ENCODE results near the gene REXO1.

REXO1 gene

DNA sequence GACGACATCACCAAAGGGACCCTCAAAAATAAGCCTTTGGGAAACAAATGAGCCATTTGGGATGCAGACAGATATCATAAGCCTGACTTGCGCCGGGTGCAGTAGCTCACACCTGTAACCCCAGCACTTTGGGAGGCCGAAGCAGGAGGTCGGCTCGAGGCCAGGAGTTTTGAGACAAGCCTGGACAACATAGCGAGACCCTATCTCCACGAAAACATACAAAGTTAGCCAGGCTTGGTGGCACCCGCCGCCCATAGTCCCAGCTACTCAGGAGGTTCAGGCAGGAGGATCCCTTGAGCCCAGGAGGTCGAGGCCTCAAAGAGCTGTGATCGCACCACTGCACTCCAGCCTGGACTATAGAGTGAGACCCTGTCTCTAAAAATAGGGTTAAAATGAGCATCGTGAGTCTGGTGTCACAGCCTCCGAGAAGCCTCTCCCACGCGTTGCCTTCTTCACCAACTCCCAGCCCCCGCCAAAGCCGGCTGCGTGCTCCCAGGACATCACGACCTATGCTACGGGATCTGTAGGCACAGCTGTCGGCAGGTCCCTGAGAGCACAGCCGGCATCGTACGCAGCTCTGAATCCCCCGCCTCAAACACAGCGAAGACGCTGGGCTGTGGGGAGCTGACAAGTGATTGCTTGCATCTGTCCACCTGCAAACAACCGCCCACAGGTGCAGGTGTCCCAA lies 1.6 kb downstream of the REXO1 start:
- no peak for DNase-seq

DNA sequence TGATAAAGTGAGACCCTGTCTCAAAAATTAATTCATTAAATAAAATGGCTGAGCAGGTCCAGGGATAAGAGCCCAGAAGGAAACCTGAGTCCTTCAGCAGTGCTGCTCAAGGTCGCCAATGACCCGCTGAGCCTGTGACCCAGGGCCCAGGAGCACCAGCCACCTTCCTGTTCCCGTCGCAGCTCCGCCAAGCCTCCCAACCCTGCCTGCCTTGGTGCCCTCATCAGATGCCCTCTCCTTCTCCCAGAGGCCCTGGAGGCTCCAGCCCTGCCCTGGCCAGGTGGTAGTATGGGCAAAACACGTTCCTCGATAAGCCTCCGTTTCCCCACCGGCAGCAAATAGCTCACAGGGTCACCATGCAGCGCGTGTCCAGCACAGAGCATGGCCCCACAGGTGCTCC lies 2.6 kb downstream of the REXO1 start:
- DNase-seq = no peak

DNA sequence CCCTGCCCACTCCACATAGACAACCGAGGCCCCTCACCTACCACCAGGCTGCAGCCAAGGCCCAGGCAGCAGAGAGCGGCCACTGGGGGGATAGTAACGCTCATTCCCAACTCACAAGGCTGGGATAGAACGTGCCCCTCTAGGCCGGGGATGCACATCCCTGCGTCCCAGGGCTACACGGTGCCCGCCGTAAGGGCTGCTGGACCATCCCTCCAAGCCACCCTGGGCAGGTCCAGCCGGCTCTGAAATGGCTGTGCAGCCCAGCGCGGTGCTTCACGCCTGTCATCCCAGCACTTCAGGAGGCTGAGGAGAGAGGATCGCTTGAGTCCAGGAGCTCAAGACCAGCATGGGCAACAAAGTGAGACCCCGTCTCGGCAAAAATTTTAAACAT lies 3.2 kb downstream of the REXO1 start:
- DNase-seq = no peak

GRCh38 chr19:1844513-1845124 lies 3.7 kb downstream of the REXO1 start:
- DNase-seq = no peak

- no peak for DNase-seq
These were observed 4.5 kb downstream of the REXO1 start for GRCh38 chr19:1843646-1844394.

- no peak for DNase-seq
These were observed 5.2 kb downstream of the REXO1 start for GRCh38 chr19:1843116-1843515.

DNA sequence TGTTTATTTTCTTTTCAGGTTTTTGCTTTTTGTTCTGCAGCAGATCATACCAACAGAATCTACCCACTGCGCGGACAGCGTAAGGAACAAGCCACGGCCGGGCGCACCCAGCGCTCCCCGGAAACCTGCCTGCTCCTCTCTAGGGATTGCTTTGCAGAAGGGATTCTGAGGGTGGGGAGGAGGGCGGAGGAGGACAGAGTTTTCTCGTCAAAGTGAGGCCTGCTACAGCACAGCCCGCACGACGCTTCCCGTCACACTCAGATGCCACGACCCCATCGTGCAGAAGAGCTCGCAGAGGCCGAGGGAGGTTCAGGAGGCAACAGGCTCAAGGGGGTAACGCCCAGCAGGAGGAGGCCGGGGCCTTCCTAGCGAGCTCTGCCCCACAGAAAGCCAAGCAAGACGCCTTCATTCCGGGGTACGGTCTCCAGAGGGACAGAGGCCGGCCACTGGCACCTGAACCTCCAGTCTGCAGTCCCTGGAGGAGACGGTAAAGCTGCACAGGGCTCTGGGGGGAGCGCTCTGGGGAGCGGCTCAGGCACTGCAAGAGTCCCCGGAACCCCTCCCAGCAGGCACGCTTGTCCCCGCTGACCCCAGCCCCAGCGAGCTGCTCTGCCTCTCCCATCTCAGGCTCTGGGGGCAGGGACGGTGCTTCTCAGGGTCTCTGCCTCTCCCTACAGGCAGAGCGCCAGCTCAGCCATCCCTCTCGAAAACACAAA lies 6.9 kb downstream of the REXO1 start:
- DNase-seq = no peak

GRCh38 chr19:1840541-1841115 lies 7.7 kb downstream of the REXO1 start:
- DNase-seq = no peak

DNA sequence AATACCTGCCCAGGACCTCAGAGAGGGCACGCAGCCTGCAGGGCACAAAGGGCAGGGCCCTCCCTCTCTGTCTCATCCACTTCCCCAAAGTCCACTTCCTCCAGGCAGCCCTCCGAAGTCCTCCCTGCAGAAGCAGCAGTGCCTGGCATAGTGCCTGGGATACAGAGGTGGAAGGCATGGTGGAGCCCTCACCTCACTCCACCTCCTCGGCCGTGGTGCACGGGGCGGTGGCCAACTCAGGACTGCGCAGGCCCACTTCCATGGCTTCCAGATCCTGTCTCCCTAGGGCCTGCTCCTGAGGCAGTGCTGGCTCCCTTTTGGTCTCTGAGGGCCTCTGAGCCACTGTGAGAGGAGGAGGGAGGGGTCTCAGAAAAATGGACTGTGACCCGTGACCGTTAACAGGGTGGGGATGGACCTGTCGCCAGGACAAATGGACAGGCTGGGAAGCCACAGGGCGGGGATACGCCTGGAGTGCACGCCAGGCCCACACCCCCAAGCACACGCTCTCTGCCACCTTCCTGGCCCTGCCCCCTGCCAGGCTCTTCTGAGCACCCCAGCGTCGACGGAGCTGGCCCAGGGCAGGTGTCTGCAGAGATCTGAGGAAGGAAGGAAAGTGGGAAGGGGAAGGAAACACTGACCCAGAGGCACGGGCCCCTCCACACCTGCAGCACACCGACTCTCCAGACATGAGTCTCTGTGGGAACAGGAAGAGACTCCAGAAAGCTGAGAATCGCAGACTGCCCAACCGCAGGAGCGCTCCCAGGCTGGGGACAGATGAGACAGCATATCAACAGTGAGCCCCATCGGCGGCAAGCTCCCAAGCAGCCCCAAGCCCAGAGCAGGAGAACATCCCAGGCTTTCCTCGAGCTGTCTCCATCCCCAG lies 8.4 kb downstream of the REXO1 start:
- DNase-seq = no peak

GRCh38 chr19:1837625-1838105 lies 10.6 kb downstream of the REXO1 start:
- DNase-seq = peak; percentile 75

- no peak for DNase-seq
These were observed 11.1 kb downstream of the REXO1 start for GRCh38 chr19:1837222-1837565.

- no peak for DNase-seq
These were observed 11.6 kb downstream of the REXO1 start for GRCh38 chr19:1836458-1837221.

DNA sequence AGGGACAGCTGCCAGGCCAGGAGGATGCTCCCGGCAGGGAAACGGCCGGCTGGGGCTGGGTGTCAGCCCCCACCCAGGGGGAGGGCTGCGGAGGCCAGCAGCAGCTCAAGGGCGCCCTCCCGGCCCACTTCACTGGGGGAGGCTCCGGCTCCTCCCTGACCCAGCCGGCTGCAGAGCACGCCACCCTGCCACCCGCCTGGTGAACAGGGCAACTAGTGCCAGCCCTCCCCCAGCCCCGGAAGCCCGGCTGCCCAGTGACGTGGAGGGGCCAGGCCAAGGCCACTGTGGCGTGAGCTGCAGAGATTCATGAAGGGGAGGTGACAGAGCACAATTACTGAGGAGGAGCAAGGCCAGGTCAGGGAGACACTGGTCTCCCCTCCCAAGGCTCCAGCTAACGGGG lies 14.7 kb downstream of the REXO1 start:
- DNase-seq = no peak

DNA sequence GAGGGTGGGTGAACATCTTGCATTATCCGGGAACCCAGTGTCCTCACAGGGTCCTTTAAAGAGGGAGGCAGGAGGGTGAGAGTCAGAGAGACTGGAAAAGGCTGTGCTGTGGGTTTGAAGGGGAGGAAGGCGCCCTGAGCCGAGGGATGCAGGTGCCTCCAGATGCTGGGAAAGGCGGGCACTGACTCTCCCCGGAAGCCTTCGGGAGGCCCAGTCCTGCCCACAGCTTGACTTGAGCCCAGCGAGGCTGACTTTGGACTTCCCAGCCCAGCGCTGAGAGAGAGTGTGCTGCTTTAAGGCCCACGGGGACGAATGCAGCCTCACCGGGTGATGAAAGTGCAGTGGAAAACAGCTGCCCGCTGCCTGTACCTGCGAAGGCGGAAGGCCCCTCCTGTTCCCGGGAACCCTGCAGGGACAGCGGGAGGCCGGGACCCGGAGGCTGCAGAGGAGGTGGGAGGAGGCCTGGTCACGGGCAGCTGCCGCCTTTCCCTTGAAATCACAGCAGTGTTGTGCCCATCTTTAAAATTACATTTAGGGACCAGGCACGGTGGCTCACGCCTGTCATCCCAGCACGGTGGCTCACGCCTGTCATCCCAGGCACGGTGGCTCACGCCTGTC lies 16.1 kb downstream of the REXO1 start:
- no peak for DNase-seq

- no peak for DNase-seq
These were observed 17.3 kb downstream of the REXO1 start for GRCh38 chr19:1830978-1831377.

- DNase-seq = no peak
These were observed 17.7 kb downstream of the REXO1 start for GRCh38 chr19:1830568-1830967.

DNA sequence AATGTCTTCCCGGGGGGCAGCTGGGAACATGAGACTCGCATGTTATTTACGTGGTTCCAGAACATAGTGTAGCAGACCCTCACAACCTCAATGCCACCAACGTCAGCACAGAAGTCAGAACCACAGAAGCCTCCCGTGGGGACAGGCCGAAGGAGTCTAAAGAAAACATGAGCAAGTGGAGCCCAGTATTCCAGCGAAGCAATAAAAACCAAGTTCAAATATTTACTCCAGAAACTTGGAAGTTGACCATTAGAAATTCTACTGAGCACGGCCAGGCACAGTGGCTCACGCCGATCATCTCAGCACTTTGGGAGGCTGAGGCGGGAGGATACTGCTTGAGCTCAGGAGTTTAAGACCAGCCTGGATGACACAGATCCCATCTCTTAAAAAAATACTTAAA lies 18.3 kb downstream of the REXO1 start:
- DNase-seq = no peak

DNA sequence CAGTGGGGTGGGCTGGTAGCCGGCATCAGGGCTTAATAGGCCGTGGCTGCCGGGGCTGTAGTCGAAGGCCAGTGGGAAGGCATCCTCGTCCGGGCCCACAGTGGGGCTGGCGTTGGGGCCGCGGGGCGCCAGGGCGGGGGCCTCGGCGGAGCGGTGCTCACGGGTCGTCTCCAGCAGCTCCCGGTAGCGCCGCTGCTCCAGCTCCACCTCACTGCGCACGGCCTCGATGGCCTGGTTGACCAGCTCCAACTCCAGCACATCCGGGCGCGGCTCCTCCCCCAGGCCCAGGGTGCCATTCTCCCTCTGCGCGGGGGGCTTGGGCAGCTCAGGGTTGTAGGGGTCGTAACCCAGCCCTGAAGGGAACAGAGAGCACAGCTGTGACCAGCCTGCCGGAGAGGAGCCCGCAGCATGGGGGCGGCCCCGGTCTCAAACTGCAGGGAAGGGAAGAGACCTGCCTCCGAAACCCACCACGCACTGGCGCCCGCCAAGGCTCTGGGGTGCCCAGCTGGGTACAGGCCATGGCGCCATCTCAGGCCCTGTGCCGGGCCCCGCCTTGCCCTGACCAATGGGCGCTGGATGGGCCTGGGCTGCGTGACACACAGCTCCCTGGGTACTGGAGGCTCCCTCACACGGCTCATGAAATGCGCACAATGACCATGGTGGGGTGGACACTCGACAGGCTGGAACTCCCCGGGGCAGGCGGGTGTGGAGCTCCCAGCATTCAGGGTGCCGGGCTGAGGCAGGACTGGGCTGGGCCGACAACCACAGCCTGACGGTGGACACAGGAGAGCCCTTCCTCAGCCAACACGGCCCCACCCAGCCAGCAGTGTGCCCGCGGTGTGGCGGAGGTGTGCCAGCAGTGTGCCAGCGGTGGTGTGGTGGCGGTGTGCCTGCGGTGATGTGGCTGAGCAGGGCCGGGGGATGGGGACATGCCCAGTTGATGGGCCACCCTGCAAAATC lies 19.7 kb downstream of the REXO1 start:
- DNase-seq = no peak

DNA sequence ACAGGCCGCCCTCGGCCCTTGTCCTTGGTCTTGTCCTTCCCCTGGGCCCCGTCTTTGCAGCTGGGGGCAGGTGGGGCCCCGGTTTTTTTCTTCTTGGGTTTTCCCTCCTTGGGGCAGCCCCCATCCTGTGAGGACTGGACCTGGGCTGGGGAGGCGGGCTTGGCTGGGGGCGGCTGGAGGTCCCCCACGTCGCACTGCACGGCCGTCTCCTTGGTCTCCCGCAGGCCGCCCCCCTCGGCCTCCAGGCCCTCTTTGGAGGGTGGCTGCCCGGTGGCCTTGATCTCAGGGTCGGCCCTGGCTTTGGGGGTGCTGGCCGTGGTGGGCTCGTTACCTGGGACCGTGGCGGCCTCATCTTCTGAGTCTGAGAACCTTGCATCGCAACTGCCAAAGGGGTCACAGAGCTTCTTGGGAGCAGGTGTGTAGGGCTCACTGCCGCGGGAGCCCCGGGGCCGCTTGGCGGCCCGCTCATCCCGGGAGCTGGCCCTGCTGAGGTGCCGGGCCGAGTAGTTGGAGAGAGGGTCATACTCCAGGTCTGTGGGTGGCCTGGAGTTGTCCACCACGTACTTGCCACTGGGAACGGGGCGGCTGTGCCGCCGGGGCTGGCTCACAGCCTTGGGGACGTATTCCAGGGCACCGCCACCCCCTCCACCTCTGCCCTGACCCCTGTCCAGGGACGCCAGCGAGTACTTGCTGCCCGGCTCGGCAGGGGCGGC lies 20.6 kb downstream of the REXO1 start:
- no peak for DNase-seq

All from retina (tissue), 1 donor.